ENCODE data around the gene HCRTR2.

The HCRTR2 gene

DNA sequence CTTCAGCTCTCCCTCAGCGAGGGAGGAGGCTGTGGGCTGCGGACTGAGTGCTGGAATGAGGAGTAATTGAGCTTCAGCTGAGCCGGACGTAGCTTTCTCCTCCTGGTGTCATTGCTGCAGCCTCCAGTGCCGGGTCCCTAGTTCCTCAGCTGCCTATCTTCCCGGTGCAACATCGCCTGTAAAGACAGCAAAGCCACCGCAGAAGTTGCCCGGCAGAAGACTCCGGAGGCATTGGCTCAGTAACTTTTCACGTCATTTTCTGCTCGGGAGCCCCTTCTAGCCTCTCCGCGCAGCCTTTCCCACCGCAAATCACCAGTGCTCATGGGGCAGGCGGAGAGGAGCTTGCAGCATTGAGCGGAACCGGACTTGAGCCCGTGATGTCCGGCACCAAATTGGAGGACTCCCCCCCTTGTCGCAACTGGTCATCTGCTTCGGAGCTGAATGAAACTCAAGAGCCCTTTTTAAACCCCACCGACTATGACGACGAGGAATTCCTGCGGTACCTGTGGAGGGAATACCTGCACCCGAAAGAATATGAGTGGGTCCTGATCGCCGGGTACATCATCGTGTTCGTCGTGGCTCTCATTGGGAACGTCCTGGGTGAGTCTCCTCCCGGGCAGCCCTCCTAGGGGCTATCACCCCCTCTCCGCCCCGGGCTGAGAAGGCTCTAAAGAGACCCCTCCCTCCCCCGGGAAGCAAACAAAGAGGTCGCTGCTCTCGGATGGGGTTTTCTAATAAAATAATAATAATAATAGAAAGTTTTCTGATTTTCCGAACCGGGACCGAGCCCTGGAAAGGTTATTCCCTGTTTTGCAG lies at the start of gene HCRTR2:
Gene HCRTR2, plus strand, starts transcription at position 305 of the 816 bp plus-strand sequence. Its CDS starts 73 bp downstream, at position 378.
- Histone ChIP-seq H3K27ac (no peak within 1 kb of the TSS), H3K4me1 (peaks cover 0 to 12% (median 10%) of the 10 kb centered on the region in 4 donors), H3K36me3 (no peaks in the 10 kb centered on the region), H3K27me3 (peaks cover 0 to 15% of the 10 kb centered on the region in 2 donors), H3K4me3 (peak within 1 kb of the TSS in 1 of 2 donors; percentile 14), H3K9me3 (no peaks in the 10 kb centered on the region)
- TF ChIP-seq, protein P1, sequence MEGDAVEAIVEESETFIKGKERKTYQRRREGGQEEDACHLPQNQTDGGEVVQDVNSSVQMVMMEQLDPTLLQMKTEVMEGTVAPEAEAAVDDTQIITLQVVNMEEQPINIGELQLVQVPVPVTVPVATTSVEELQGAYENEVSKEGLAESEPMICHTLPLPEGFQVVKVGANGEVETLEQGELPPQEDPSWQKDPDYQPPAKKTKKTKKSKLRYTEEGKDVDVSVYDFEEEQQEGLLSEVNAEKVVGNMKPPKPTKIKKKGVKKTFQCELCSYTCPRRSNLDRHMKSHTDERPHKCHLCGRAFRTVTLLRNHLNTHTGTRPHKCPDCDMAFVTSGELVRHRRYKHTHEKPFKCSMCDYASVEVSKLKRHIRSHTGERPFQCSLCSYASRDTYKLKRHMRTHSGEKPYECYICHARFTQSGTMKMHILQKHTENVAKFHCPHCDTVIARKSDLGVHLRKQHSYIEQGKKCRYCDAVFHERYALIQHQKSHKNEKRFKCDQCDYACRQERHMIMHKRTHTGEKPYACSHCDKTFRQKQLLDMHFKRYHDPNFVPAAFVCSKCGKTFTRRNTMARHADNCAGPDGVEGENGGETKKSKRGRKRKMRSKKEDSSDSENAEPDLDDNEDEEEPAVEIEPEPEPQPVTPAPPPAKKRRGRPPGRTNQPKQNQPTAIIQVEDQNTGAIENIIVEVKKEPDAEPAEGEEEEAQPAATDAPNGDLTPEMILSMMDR (IDR thresholded peaks at IDR 0.05) = no peak
- peak in 1 of 2 donors; percentile 49 for DNase-seq
- intact Hi-C loops (cut with DNase I; ENCODE audit: low total_unique reads) = no loop called here

DNA sequence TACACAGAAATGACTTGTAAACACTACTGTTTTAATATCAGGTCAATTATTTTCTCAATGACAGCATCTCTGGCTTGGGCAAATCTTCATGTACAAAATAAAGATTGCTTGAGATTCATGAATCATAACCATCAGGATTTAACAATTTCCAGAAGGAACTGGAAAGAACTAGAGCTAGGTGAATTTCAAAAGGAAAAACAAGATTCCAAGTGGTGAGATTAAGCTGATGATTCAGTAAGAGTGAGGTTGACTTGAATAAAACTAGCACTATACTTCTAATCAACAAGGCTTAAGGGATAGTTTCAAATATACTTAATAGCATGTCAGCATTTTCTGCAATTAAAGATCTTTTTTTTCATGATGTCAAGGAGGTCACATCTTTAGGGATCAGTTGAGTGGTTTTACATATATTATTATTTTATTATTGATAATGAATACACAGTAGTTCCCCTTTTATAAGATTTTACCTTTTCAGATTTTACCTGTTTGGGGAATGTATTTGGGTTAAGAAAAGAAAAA lies 43.5 kb upstream of the HCRTR2 start:
- TF ChIP-seq, protein P1 (IDR thresholded peaks at IDR 0.05) = no peak
- Histone ChIP-seq H3K4me3 (no peak overlapping the region), H3K36me3 (no peaks in the 10 kb centered on the region), H3K9me3 (peaks cover 0 to 3% (median 0%) of the 10 kb centered on the region in 3 donors), H3K4me1 (no peaks in the 10 kb centered on the region), H3K27ac (no peak overlapping the region), H3K27me3 (no peaks in the 10 kb centered on the region)
- no peak for DNase-seq
- intact Hi-C loops (cut with DNase I; ENCODE audit: low total_unique reads) = no loop called here

DNA sequence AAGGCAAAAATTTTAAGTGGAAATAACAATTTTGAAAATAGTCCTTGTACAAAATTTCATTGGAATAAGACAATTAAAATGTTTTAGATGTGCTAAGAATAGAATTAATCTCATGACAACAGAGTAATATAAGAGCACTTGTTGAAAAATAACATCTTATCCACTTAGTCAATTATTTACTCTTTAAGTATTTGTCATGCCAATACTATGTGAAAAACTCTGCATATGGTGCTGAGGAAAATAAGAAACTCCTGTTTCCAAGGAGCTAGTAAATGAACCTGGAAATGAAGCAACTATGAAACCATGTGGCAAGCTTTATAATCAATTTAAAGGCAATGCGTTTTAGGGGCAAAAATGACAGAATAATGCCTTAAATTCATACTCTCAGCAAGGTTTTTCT lies 42.7 kb upstream of the HCRTR2 start:
- H3K36me3 ChIP-seq = no peaks in the 10 kb centered on the region
- no peaks in the 10 kb centered on the region for H3K4me1 ChIP-seq
- TF ChIP-seq, protein P1 (IDR thresholded peaks at IDR 0.05) = no peak
- no peaks in the 10 kb centered on the region for H3K9me3 ChIP-seq
- no peaks in the 10 kb centered on the region for H3K27me3 ChIP-seq
- no peak for DNase-seq
- H3K27ac ChIP-seq = no peak overlapping the region
- no peak overlapping the region for H3K4me3 ChIP-seq
- intact Hi-C loops (cut with DNase I; ENCODE audit: low total_unique reads) = no loop called here

DNA sequence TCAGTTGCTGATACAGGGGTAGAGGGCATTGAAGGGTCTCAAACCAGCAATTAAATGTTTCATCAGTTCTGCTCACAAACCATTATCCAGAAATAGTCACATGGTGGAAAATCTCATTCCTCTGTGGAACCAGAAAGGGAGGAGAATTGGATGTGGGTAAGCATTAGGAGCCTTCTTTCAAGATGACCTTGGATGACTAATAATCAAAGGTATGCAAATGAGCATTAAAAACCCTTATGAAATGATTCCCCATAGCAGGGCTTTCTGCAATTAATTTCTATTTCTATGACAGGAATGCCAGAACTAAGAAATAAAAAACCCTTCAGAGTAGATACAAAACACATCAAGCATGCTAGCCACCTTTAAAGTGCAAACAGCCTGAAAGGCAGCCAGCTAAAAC lies 37.4 kb upstream of the HCRTR2 start:
- Histone ChIP-seq H3K9me3 (no peaks in the 10 kb centered on the region), H3K36me3 (no peaks in the 10 kb centered on the region), H3K4me3 (no peak overlapping the region), H3K4me1 (no peaks in the 10 kb centered on the region), H3K27me3 (no peaks in the 10 kb centered on the region), H3K27ac (no peak overlapping the region)
- intact Hi-C loops (cut with DNase I; ENCODE audit: low total_unique reads) = no loop called here
- TF ChIP-seq, protein P1 (IDR thresholded peaks at IDR 0.05) = no peak
- DNase-seq = no peak

DNA sequence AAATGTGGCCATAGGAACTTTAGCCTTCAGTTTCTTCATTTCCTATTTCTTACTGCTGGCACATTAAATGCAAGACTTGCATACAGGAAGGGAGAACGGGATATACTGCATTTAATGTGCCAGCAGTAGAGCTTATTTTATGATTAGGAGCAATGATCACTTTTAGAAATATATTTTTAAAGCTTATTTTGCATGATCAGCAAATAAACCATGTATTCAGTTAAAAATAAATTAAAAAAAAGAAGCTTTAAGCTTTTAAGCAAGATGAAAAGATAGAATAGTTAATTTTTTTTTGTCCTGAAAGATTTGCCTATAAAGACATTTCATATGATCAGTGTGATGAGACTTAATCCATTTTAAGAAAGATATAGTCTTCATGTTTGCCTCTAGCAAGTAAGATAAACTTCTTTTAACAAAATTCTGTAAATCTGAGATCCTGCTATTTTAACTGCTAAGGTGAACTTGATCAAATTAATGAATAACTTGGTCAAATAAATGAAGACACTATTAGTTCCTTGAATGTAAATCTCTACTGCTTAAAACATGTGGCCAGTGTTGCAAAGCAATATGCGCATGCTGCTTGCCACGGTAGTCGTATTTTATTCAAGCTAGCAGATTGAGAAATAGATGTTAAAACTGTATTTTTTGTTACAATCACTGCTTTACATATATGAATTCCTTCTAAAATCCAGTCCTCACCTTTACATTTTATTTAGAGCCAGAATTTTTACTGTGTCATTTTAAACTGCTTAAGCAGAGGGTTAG lies 36.2 kb upstream of the HCRTR2 start:
- TF ChIP-seq, protein P1 (IDR thresholded peaks at IDR 0.05) = no peak
- DNase-seq = no peak
- no peaks in the 10 kb centered on the region for H3K9me3 ChIP-seq
- H3K4me3 ChIP-seq = no peak overlapping the region
- intact Hi-C loops (cut with DNase I; ENCODE audit: low total_unique reads) = no loop called here
- no peak overlapping the region for H3K27ac ChIP-seq
- no peaks in the 10 kb centered on the region for H3K4me1 ChIP-seq
- H3K36me3 ChIP-seq = no peaks in the 10 kb centered on the region
- no peaks in the 10 kb centered on the region for H3K27me3 ChIP-seq
